Subcutaneous adipose tissue (tissue), 4 donors: ENCODE data around the gene KRT14. TPM values are rescaled to one million over a fixed set of nuclear protein-coding genes. Genes with fewer than 3 reads are reported as not detected.

ENCODE experiments used
- CTCF ChIP-seq: fragments of 450-650 bp; IDR thresholded peaks from one replicate; pipeline ENCODE4 v1.5.1; 2016; ENCODE audit warnings: low read depth, mild to moderate bottlenecking, control low read depth, antibody characterized with exemption, moderate library complexity
- total RNA-seq, 4 donors: library from RNA; depleted of rRNA; stranded (reverse); fragments of >200 nt; gene quantifications; one replicate each; pipeline ENCODE4 v1.1.0, GENCODE V29; 2016

KRT14 gene
- total RNA-seq, 4 donors from 2014 or later: 2.0 to 2.1 TPM; not detected in 2

- no peak for TF ChIP-seq CTCF
These were observed 35.2 kb upstream of the KRT14 start for GRCh38 chr17:41621916-41622315.

GRCh38 chr17:41620583-41621434 is 34.1 kb upstream of the KRT14 start:
- TF ChIP-seq CTCF: no peak

- TF ChIP-seq CTCF: no peak
These were observed 32.6 kb upstream of the KRT14 start for GRCh38 chr17:41619036-41619926.

- TF ChIP-seq CTCF: no peak
These were observed 31.8 kb upstream of the KRT14 start for GRCh38 chr17:41618341-41619035.

- no peak for TF ChIP-seq CTCF
These were observed 31.0 kb upstream of the KRT14 start for GRCh38 chr17:41617698-41618097.

GRCh38 chr17:41617136-41617535 is 30.4 kb upstream of the KRT14 start:
- no peak for TF ChIP-seq CTCF

- TF ChIP-seq CTCF: no peak
These were observed 28.8 kb upstream of the KRT14 start for GRCh38 chr17:41615454-41615853.
